DOHH2 (cell line): ENCODE measurements around the gene C4BPB.

Experiments
- H3F3A ChIP-seq: fragments of 200-600 bp; sonication (generic), shearing (Covaris generic); 2 replicates; pipeline ENCODE4 v1.6.0; 2016; ENCODE audit warnings: antibody characterized with exemption, mild to moderate bottlenecking; ENCODE audit not compliant: control insufficient read depth, insufficient read depth
- H3K27ac ChIP-seq: fragments of 200-600 bp; sonication (generic); 2 replicates; pipeline ENCODE4 v1.5.1; 2014; ENCODE audit warnings: low read depth, mild to moderate bottlenecking, low read length, moderate library complexity
- H3K27me3 ChIP-seq: fragments of 200-600 bp; sonication (generic); 2 replicates; pipeline ENCODE4 v1.6.1; 2014; ENCODE audit warnings: mild to moderate bottlenecking, low read length, mixed read lengths; ENCODE audit not compliant: control insufficient read depth
- H3K36me3 ChIP-seq: fragments of 200-600 bp; sonication (generic); 2 replicates; pipeline ENCODE4 v1.6.1; 2014; ENCODE audit warnings: mild to moderate bottlenecking, low read length, moderate library complexity, mixed read lengths; ENCODE audit not compliant: control insufficient read depth
- H3K4me1 ChIP-seq: fragments of 200-600 bp; sonication (generic); 2 replicates; pipeline ENCODE4 v1.6.1; 2014; ENCODE audit warnings: mild to moderate bottlenecking, low read length, mixed read lengths; ENCODE audit not compliant: control insufficient read depth
- H3K4me2 ChIP-seq: fragments of 200-600 bp; sonication (generic); 2 replicates; pipeline ENCODE4 v1.6.0; 2014; ENCODE audit warnings: mild to moderate bottlenecking, low read length, moderate library complexity
- H3K4me3 ChIP-seq: fragments of 200-600 bp; sonication (generic); 2 replicates; pipeline ENCODE4 v1.5.1; 2014; ENCODE audit warnings: mild to moderate bottlenecking, low read length, mixed read lengths
- H3K79me2 ChIP-seq: fragments of 200-600 bp; sonication (generic); 2 replicates; pipeline ENCODE4 v1.6.1; 2014; ENCODE audit warnings: mild to moderate bottlenecking, low read length, mixed read lengths; ENCODE audit not compliant: control insufficient read depth
- H3K9me2 ChIP-seq: fragments of 200-600 bp; sonication (generic); replicated peaks from 2 replicates; pipeline ENCODE4 v1.6.1; 2014; ENCODE audit warnings: mild to moderate bottlenecking, low read length, mixed read lengths; ENCODE audit not compliant: control insufficient read depth
- H3K9me3 ChIP-seq: fragments of 200-600 bp; sonication (generic); 2 replicates; pipeline ENCODE4 v1.6.1; 2014; ENCODE audit warnings: antibody characterized with exemption, low read length, mixed read lengths; ENCODE audit not compliant: control insufficient read depth, insufficient read depth
- H4K20me1 ChIP-seq: fragments of 200-600 bp; sonication (generic); 2 replicates; pipeline ENCODE4 v1.6.0; 2014; ENCODE audit warnings: low read depth, mild to moderate bottlenecking, antibody characterized with exemption, low read length, moderate library complexity; ENCODE audit not compliant: control insufficient read depth, insufficient read depth
- EZH2phosphoT487 ChIP-seq: fragments of 200-600 bp; sonication (generic); IDR thresholded peaks from 2 replicates; pipeline ENCODE4 v1.6.1; 2017; ENCODE audit warnings: borderline replicate concordance, mild to moderate bottlenecking, antibody characterized with exemption, low read length, moderate library complexity, mixed read lengths
- TF ChIP-seq, protein P1 (sequence below): fragments of 200-600 bp; sonication (generic); IDR thresholded peaks from one replicate; pipeline ENCODE4 v1.5.1; 2014; ENCODE audit warnings: antibody characterized with exemption, mild to moderate bottlenecking, low read depth, low read length; ENCODE audit not compliant: poor library complexity, severe bottlenecking

The C4BPB gene

DNA sequence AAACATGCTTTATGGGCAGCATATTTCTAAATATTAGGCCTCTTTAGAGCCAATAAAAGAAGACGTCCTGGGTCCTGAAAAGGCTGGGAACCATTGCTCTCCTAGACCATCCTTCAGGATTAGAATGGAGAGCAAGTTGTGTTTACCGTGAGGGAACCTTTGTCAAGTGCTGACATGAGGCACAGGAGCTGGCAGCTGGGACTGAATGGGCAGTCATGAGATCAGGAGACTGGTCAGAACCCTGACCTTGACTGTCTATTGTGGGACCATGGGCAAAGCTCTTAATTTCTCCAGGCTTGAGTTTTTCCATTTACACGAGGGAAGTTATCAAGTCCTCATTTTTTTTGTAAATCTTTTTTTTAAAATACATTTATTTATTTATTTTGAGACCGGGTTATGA is 30.4 kb upstream of the C4BPB start:
- Histone ChIP-seq H3K79me2 (no peaks in the 10 kb centered on the region), H3K9me2 (no peaks in the 10 kb centered on the region), H3K4me3 (no peak overlapping the region), H3K27ac (no peak overlapping the region), H3K4me2 (no peak overlapping the region), H3F3A (no peaks in the 10 kb centered on the region), H3K4me1 (peaks cover 3% of the 10 kb centered on the region; the same call in 1 of the 2 replicates), H3K36me3 (no peaks in the 10 kb centered on the region), H3K9me3 (no peaks in the 10 kb centered on the region), H4K20me1 (no peaks in the 10 kb centered on the region), H3K27me3 (peaks cover 14% of the 10 kb centered on the region)
- TF ChIP-seq, protein P1, sequence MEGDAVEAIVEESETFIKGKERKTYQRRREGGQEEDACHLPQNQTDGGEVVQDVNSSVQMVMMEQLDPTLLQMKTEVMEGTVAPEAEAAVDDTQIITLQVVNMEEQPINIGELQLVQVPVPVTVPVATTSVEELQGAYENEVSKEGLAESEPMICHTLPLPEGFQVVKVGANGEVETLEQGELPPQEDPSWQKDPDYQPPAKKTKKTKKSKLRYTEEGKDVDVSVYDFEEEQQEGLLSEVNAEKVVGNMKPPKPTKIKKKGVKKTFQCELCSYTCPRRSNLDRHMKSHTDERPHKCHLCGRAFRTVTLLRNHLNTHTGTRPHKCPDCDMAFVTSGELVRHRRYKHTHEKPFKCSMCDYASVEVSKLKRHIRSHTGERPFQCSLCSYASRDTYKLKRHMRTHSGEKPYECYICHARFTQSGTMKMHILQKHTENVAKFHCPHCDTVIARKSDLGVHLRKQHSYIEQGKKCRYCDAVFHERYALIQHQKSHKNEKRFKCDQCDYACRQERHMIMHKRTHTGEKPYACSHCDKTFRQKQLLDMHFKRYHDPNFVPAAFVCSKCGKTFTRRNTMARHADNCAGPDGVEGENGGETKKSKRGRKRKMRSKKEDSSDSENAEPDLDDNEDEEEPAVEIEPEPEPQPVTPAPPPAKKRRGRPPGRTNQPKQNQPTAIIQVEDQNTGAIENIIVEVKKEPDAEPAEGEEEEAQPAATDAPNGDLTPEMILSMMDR: no peak
- no peak for TF ChIP-seq EZH2phosphoT487

DNA sequence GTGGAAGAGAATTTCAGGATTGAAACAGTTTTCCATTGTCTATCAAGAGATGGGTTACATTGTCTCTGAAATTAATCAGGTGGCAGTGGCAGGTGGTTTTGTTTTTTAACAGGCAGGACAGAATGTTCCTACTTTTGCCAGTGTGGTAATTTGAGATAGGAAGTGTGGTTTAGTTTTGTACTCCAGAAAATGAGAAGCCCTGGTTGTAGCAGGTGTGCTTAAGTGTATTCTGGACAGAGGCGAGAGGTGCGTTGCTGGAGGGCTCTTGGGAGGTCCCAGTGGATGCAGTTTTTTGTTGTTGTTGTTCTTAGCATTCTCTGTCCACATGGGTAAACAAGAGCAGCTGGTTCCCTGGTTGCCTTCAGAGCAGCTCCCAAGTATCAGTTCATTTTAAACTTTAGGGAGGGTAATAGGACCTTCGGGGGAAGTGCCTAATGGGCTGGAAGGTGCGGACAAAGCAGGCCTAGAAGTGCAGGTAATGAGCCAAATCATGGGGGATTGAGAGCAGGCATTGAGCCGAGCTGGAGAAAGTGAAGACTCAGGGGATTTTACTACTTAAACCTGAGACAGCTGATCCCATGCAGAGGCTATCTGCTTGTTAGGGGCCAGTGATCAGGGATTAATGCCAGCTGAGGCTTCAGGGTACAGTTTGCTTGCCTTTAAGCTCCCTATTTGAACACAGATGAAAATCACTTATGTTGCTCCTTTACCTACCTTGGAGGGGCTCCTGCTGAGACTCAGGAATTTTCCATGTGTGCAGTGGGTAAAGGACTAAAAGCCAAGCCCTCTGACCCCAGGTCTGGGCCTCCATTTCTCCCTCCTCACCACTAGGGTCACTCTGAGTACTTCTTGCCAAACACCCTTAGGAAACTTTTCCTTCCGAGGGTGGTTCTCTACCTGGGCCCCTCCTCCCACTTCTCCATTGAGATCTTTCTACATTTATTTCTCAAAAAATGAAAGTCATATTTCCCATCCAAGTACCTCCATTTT is 29.5 kb upstream of the C4BPB start:
- H3K27me3 ChIP-seq: 0 out of 2 replicates have a peak, but pooled peaks cover 11% of the 10 kb centered on the region
- H3K36me3 ChIP-seq: no peaks in the 10 kb centered on the region
- H3K79me2 ChIP-seq: no peaks in the 10 kb centered on the region
- peaks cover 3% of the 10 kb centered on the region; the same call in 1 of the 2 replicates for H3K4me1 ChIP-seq
- no peaks in the 10 kb centered on the region for H4K20me1 ChIP-seq
- no peaks in the 10 kb centered on the region for H3K9me3 ChIP-seq
- no peaks in the 10 kb centered on the region for H3K9me2 ChIP-seq
- TF ChIP-seq EZH2phosphoT487: no peak
- TF ChIP-seq, protein P1: no peak
- H3F3A ChIP-seq: no peaks in the 10 kb centered on the region
- no peak overlapping the region for H3K27ac ChIP-seq
- no peak overlapping the region for H3K4me3 ChIP-seq
- no peak overlapping the region for H3K4me2 ChIP-seq

- Histone ChIP-seq H3K4me2 (no peak overlapping the region), H3K27ac (no peak overlapping the region), H4K20me1 (no peaks in the 10 kb centered on the region), H3K79me2 (no peaks in the 10 kb centered on the region), H3K27me3 (0 out of 2 replicates have a peak, but pooled peaks cover 7% of the 10 kb centered on the region), H3K36me3 (no peaks in the 10 kb centered on the region), H3F3A (no peaks in the 10 kb centered on the region), H3K9me3 (no peaks in the 10 kb centered on the region), H3K4me1 (peaks cover 2% of the 10 kb centered on the region; the same call in 1 of the 2 replicates), H3K4me3 (no peak overlapping the region), H3K9me2 (no peaks in the 10 kb centered on the region)
- TF ChIP-seq EZH2phosphoT487: no peak
- TF ChIP-seq, protein P1: no peak
These were observed 28.8 kb upstream of the C4BPB start for GRCh38 chr1:207059881-207060280.
